Activated CD8-positive, alpha-beta memory T cell treated with anti-CD3 and anti-CD28 coated beads, Interleukin-2, amount 50 U/mL, for 1 hour (primary cell): ENCODE results near the gene OFD1.

Source experiments
- DNase-seq: peaks from one replicate; pipeline ENCODE4 v3.0.0-alpha.2; 2020; ENCODE audit errors: extremely low read depth

The OFD1 gene

GRCh38 chrX:13752141-13752540, 17.6 kb downstream of the OFD1 start:
- DNase-seq = no peak

- DNase-seq = no peak
Measured at GRCh38 chrX:13752646-13753045, 18.1 kb downstream of the OFD1 start.

GRCh38 chrX:13754765-13755164, 20.2 kb downstream of the OFD1 start:
- no peak for DNase-seq

- no peak for DNase-seq
Measured at GRCh38 chrX:13755254-13755653, 20.7 kb downstream of the OFD1 start.

- DNase-seq = no peak
Measured at GRCh38 chrX:13756381-13756780, 21.8 kb downstream of the OFD1 start.

- DNase-seq = no peak
Measured at GRCh38 chrX:13759152-13759718, 24.7 kb downstream of the OFD1 start.

- no peak for DNase-seq
Measured at GRCh38 chrX:13760426-13760825, 25.9 kb downstream of the OFD1 start.

- DNase-seq = no peak
Measured at GRCh38 chrX:13761606-13762414, 27.3 kb downstream of the OFD1 start.

GRCh38 chrX:13763489-13763888, 28.9 kb downstream of the OFD1 start:
- DNase-seq = no peak

- DNase-seq = no peak
Measured at GRCh38 chrX:13764281-13764680, 29.7 kb downstream of the OFD1 start.

- DNase-seq = no peak
Measured at GRCh38 chrX:13764765-13765164, 30.2 kb downstream of the OFD1 start.

- DNase-seq = no peak
Measured at GRCh38 chrX:13768939-13769338, 34.4 kb downstream of the OFD1 start.

- DNase-seq = no peak
Measured at GRCh38 chrX:13770013-13770535, 35.5 kb downstream of the OFD1 start.

- DNase-seq = no peak
Measured at GRCh38 chrX:13774696-13775095, 40.1 kb downstream of the OFD1 start.

GRCh38 chrX:13775837-13776236, 41.3 kb downstream of the OFD1 start:
- DNase-seq = no peak

- DNase-seq = no peak
Measured at GRCh38 chrX:13776387-13776786, 41.8 kb downstream of the OFD1 start.

GRCh38 chrX:13778916-13779315, 44.4 kb downstream of the OFD1 start:
- DNase-seq = no peak

- DNase-seq = no peak
Measured at GRCh38 chrX:13780868-13781427, 46.4 kb downstream of the OFD1 start.

- no peak for DNase-seq
Measured at GRCh38 chrX:13786048-13786447, 51.5 kb downstream of the OFD1 start.

GRCh38 chrX:13790206-13791131, 55.9 kb downstream of the OFD1 start:
- DNase-seq = no peak

GRCh38 chrX:13791145-13791544, 56.6 kb downstream of the OFD1 start:
- DNase-seq = no peak

- no peak for DNase-seq
Measured at GRCh38 chrX:13791559-13791958, 57.0 kb downstream of the OFD1 start.
